CD4-positive, alpha-beta memory T cell (primary cell): Measurements from ENCODE around the gene PRRT1. TPM values are rescaled to one million over a fixed set of nuclear protein-coding genes. Genes with fewer than 3 reads are reported as not detected.

Source experiments
- CTCF ChIA-PET: fragments of 350-600 bp; sonication (Branson Sonifier 250); formaldehyde crosslinking; loops from one replicate; lab custom pipeline; 2021; ENCODE audit warnings: inconsistent platforms; ENCODE audit not compliant: partially characterized antibody; lab: Charles Lee
- POLR2A ChIA-PET: fragments of 350-600 bp; sonication (Branson Sonifier 250); formaldehyde crosslinking; loops from one replicate; lab custom pipeline; 2021; ENCODE audit not compliant: partially characterized antibody; lab: Charles Lee
- DNase-seq, 5 donors: peaks; one replicate each; pipeline versions ENCODE4 v3.0.0 to v3.0.0-alpha.2; 2020 to 2022; ENCODE audit warnings: mixed read lengths in 1 of 5
- H3K27ac ChIP-seq: one replicate; pipeline ENCODE4 v1.7.0; 2013; ENCODE audit warnings: low read depth, low read length
- H3K27me3 ChIP-seq: 2 replicates; pipeline ENCODE4 v1.7.0; 2013; ENCODE audit warnings: mild to moderate bottlenecking, low read length, moderate library complexity; ENCODE audit not compliant: insufficient read depth
- H3K36me3 ChIP-seq: 2 replicates; pipeline ENCODE4 v1.7.0; 2013; ENCODE audit warnings: mild to moderate bottlenecking, low read length, moderate library complexity; ENCODE audit not compliant: insufficient read depth
- H3K4me1 ChIP-seq: 2 replicates; pipeline ENCODE4 v1.7.0; 2013; ENCODE audit warnings: mild to moderate bottlenecking, low read length, moderate library complexity; ENCODE audit not compliant: insufficient read depth
- H3K4me3 ChIP-seq, 2 donors: one replicate each; pipeline ENCODE4 v1.7.0; 2013; ENCODE audit warnings: low read length in 2 of 2, mild to moderate bottlenecking in 1 of 2
- H3K9me3 ChIP-seq, 2 donors: one replicate each; pipeline ENCODE4 v1.7.0; 2013; ENCODE audit warnings: low read length in 2 of 2, control low read depth in 1 of 2; ENCODE audit not compliant: control insufficient read depth in 1 of 2
- H3K27ac Mint-ChIP-seq, 7 donors: one replicate each; pipeline ENCODE4 v1.8.0; 2020 to 2021; ENCODE audit warnings: mixed read lengths in 7 of 7, mild to moderate bottlenecking in 6 of 7, inconsistent platforms in 3 of 7, moderate library complexity in 3 of 7
- H3K27me3 Mint-ChIP-seq, 2 donors: one replicate each; pipeline ENCODE4 v1.8.0; 2020 to 2021; ENCODE audit warnings: mixed read lengths in 2 of 2
- H3K36me3 Mint-ChIP-seq, 2 donors: one replicate each; pipeline ENCODE4 v1.8.0; 2020 to 2021; ENCODE audit warnings: mixed read lengths in 2 of 2, inconsistent platforms in 1 of 2, mild to moderate bottlenecking in 1 of 2
- H3K4me1 Mint-ChIP-seq, 4 donors: one replicate each; pipeline ENCODE4 v1.8.0; 2020 to 2021; ENCODE audit warnings: mixed read lengths in 4 of 4, mild to moderate bottlenecking in 1 of 4
- H3K4me3 Mint-ChIP-seq, 8 donors: one replicate each; pipeline ENCODE4 v1.8.0; 2020 to 2021; ENCODE audit warnings: mixed read lengths in 8 of 8, mild to moderate bottlenecking in 7 of 8, moderate library complexity in 6 of 8, inconsistent platforms in 3 of 8
- H3K9me3 Mint-ChIP-seq, 8 donors: one replicate each; pipeline ENCODE4 v1.8.0; 2020 to 2021; ENCODE audit warnings: mixed read lengths in 8 of 8, mild to moderate bottlenecking in 5 of 8, inconsistent platforms in 3 of 8, moderate library complexity in 1 of 8
- intact Hi-C: fragments of 100-400 bp; cut with micrococcal nuclease; formaldehyde crosslinking; loops from one replicate; pipeline ENCODE4 v1.15.1; 2023
- polyA plus RNA-seq, 2 donors: library from polyadenylated mRNA; unstranded; fragments of 300-500 nt; fragmentation: Illumina TruSeq; gene quantifications; one replicate each; pipeline ENCODE4 v1.2.3, GENCODE V29; 2021
- total RNA-seq, 2 experiments: library from RNA; stranded (reverse); gene quantifications; one replicate each; pipeline ENCODE4 v1.2.3, GENCODE V29; 2021

The PRRT1 gene
- total and polyA plus RNA-seq, 4 experiments from 2014 or later = 0.60 to 1.9 (median 1.5) TPM; not detected in 1

DNA sequence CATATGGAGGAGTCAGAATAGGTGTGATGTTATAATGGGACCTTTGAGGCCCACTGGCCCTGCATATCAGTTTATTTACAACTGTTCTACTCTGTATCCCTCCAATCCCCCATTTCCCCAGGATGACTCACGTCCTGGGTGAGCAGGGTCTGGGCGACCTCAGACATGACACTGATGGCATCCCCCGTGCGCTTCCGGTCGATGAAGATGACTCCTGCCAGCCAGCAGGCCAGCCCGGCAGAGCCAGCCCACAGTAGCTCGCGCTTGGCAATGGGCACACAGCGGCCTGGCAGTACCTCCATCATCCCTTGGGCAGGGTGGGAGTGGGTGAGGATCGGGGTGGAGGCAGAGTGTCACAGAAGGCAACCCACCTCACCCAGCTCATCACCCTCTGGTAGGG is 18.6 kb upstream of the PRRT1 start:
- intact Hi-C loops = no loop called here
- Mint-ChIP-seq H3K36me3 (peaks cover 22 to 38% of the 10 kb centered on the region in 2 donors), H3K9me3 (no peaks in the 10 kb centered on the region), H3K4me3 (no peak overlapping the region), H3K4me1 (peaks cover 28 to 34% (median 29%) of the 10 kb centered on the region in 4 donors), H3K27ac (no peak overlapping the region), H3K27me3 (no peaks in the 10 kb centered on the region)
- peaks cover 14% of the 10 kb centered on the region for H3K36me3 ChIP-seq
- H3K27ac ChIP-seq = no peak overlapping the region
- ChIA-PET POLR2A (interaction anchor here (1.3 to 1.6 kb wide), 2 partner anchors 40 to 42 kb away, joined by 3 to 4 read pairs; partner anchors contain the start of genes ATF6B and FKBPL), CTCF (interaction anchor here (0.9 kb wide), 1 partner anchor 52 kb away, joined by 3 read pairs; no protein-coding TSS in a partner anchor)
- no peak for DNase-seq
- no peaks in the 10 kb centered on the region for H3K9me3 ChIP-seq
- peaks cover 28% of the 10 kb centered on the region for H3K4me1 ChIP-seq
- no peaks in the 10 kb centered on the region for H3K27me3 ChIP-seq
- no peak overlapping the region for H3K4me3 ChIP-seq

DNA sequence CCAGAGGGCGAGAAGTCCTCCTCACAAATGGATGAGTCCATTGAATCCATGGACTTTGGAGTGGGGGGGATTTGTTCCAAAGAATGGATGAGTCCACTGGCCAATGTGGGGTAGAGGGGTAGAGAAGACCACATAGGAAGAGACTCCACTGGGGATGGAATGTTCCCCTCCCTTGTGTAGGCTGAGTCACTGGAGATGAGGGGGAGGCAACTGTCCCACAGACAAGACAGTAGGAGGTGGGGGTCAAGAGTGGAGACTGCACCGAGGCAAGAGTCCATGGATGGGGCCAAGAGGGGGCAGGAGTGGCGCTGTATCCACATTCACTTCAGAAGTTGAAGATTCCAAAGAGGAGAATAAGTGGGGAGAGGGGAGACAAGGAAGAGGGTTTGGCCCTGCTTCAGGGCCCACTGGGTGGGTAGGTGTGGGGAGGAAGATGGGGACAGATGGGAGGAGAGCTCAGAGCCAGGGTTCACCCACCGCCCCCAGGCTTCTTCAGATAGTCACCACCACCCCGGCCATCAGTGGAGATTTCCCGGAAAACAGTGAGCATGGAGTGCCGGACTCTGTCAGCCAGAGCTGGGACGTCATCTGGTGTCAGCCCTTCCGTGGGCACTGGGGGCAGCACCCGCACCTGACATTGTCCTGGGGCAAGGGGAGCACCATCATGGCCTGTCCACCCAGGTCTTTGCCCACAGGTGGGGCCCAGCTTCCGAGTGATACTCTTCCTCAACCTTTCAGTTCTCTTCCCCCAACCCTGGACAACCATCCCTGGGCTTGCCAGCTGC is 17.3 kb upstream of the PRRT1 start:
- no peak for DNase-seq
- peak overlapping the region in 1 of 7 donors; percentile 36 for H3K27ac Mint-ChIP-seq
- Histone ChIP-seq H3K27me3 (no peaks in the 10 kb centered on the region), H3K4me3 (no peak overlapping the region), H3K4me1 (peaks cover 15% of the 10 kb centered on the region), H3K27ac (no peak overlapping the region), H3K36me3 (peaks cover 14% of the 10 kb centered on the region), H3K9me3 (no peaks in the 10 kb centered on the region)
- POLR2A ChIA-PET = interaction anchor here (1.4 to 1.6 kb wide), 2 partner anchors 27 to 41 kb away, joined by 4 to 7 read pairs; partner anchors contain the start of gene ATF6B
- CTCF ChIA-PET = interaction anchor here (1.4 kb wide), 1 partner anchor 14 kb away, joined by 3 read pairs; no protein-coding TSS in a partner anchor
- no peaks in the 10 kb centered on the region for H3K9me3 Mint-ChIP-seq
- intact Hi-C loops = no loop called here
- H3K27me3 Mint-ChIP-seq = no peaks in the 10 kb centered on the region
- no peak overlapping the region for H3K4me3 Mint-ChIP-seq
- peaks cover 16 to 21% (median 19%) of the 10 kb centered on the region in 4 donors for H3K4me1 Mint-ChIP-seq
- peaks cover 22 to 40% of the 10 kb centered on the region in 2 donors for H3K36me3 Mint-ChIP-seq

DNA sequence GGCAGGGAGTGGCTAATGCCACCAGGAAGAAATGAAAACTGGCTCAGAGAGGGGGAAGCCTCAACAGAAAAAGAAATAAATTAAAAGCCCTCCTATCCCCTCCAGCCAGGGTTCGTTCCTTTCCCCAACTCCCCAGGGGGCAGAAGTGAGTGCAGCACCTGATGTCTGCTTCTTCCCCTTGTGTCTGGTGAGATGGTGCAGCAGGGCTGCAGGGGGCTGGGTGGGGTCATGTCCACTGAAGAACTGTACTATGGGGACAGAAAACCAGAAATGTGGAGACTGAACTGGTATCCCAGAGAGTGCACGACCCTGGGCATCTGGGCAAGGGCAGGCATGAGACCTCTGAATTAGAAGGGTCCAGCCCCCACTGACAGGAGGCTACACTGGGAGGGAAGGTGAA is 16.6 kb upstream of the PRRT1 start:
- Mint-ChIP-seq H3K4me1 (peaks cover 10 to 15% (median 12%) of the 10 kb centered on the region in 4 donors), H3K9me3 (no peaks in the 10 kb centered on the region), H3K27ac (peak overlapping the region in 2 of 7 donors; percentile 35 to 77), H3K27me3 (no peaks in the 10 kb centered on the region), H3K36me3 (peaks cover 22 to 40% of the 10 kb centered on the region in 2 donors), H3K4me3 (no peak overlapping the region)
- Histone ChIP-seq H3K36me3 (peaks cover 14% of the 10 kb centered on the region), H3K4me3 (no peak overlapping the region), H3K9me3 (no peaks in the 10 kb centered on the region), H3K27me3 (no peaks in the 10 kb centered on the region), H3K4me1 (peaks cover 9% of the 10 kb centered on the region), H3K27ac (no peak overlapping the region)
- intact Hi-C loops = no loop called here
- POLR2A ChIA-PET = interaction anchor here (1.2 kb wide), 1 partner anchor 8 kb away, joined by 4 read pairs; no protein-coding TSS in a partner anchor
- no peak for DNase-seq
- CTCF ChIA-PET = no interaction called here

DNA sequence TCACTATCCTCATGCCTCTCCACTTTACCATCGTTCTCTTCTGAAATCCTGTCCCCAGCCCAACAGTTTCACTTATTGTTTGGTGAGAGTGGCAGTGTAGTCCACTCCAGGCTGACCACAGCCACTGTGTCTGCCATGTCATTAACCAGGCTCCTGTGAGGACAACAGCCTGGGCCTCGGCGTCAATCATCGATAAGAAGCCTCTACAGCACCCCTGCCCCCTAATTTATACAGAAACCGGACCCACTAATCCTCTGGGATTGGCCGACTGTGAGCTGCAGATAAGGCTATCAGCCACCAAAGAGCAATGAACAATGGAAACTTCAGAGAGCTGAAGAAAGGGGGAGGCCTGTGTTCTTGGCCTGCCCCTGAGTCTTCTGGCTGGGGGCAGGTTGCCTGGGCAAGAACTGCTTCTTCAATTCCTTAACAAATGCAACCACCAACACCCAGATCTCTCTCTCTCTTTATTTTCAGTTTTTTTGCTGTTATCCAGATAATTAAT is 16.1 kb upstream of the PRRT1 start:
- Mint-ChIP-seq H3K27ac (peak overlapping the region in 2 of 7 donors; percentile 57 to 72), H3K36me3 (peaks cover 25 to 40% of the 10 kb centered on the region in 2 donors), H3K4me1 (peaks cover 4 to 9% (median 7%) of the 10 kb centered on the region in 4 donors), H3K4me3 (no peak overlapping the region), H3K9me3 (no peaks in the 10 kb centered on the region), H3K27me3 (no peaks in the 10 kb centered on the region)
- no peak for DNase-seq
- Histone ChIP-seq H3K4me1 (peaks cover 4% of the 10 kb centered on the region), H3K27ac (no peak overlapping the region), H3K4me3 (no peak overlapping the region), H3K9me3 (no peaks in the 10 kb centered on the region), H3K36me3 (peaks cover 14% of the 10 kb centered on the region), H3K27me3 (no peaks in the 10 kb centered on the region)
- CTCF ChIA-PET = no interaction called here
- POLR2A ChIA-PET = interaction anchor here (1.2 kb wide), 1 partner anchor 9 kb away, joined by 4 read pairs; no protein-coding TSS in a partner anchor
- intact Hi-C loops = no loop called here

DNA sequence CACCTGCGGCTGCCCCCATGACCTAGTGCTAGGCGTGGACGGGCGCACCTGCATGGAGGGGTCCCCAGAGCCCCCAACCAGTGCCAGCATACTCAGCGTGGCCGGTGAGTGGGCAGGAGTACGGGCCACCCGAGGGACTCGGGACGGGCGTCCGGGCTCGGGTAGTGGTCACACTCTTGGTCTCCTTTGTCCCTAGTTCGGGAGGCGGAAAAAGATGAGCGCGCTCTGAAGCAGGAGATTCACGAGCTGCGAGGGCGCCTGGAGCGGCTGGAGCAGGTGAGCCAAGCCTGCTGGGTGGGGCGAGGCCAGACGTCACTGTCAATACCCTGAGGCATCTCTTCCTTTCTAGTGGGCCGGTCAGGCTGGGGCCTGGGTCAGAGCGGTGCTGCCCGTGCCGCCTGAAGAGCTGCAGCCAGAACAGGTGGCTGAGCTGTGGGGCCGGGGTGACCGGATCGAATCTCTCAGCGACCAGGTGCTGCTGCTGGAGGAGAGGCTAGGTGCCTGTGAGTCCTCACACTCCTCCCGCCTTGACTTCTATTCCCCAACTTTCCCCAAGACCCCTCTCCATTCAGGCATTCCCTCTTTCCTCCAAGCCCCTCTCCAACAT is 15.5 kb upstream of the PRRT1 start:
- Histone ChIP-seq H3K27ac (no peak overlapping the region), H3K36me3 (peaks cover 14% of the 10 kb centered on the region), H3K4me1 (no peaks in the 10 kb centered on the region), H3K27me3 (no peaks in the 10 kb centered on the region), H3K4me3 (no peak overlapping the region), H3K9me3 (no peaks in the 10 kb centered on the region)
- ChIA-PET CTCF (no interaction called here), POLR2A (interaction anchor here (1.2 kb wide), 1 partner anchor 10 kb away, joined by 4 read pairs; no protein-coding TSS in a partner anchor)
- Mint-ChIP-seq H3K36me3 (peaks cover 29 to 41% of the 10 kb centered on the region in 2 donors), H3K27me3 (no peaks in the 10 kb centered on the region), H3K27ac (peak overlapping the region in 1 of 7 donors; percentile 72), H3K9me3 (no peaks in the 10 kb centered on the region), H3K4me3 (no peak overlapping the region), H3K4me1 (peaks cover 0 to 6% (median 4%) of the 10 kb centered on the region in 4 donors)
- intact Hi-C loops = no loop called here
- no peak for DNase-seq

DNA sequence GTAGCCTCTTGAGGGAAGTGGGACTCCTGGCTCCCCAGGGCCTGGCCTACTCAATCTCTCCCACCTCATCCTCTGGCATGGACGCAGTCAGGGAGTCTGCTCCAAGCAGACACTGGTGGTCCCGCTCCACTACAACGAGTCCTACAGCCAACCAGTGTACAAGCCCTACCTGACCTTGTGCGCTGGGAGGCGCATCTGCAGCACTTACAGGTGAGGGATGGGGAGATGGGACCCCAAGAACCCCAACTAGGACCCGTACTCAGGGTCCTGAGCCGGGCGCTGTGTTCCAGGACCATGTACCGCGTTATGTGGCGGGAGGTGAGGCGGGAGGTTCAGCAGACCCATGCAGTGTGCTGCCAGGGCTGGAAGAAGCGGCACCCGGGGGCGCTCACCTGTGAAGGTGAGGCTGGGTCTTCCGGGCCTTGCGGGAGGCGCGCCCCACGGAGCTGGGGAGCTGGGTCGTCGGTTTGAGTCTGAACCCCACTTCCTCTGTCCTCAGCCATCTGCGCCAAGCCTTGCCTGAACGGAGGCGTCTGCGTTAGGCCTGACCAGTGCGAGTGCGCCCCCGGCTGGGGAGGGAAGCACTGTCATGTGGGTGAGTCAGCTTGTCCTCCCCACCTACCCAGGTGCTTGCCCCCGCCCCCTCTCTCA is 14.8 kb upstream of the PRRT1 start:
- peaks cover 29 to 41% of the 10 kb centered on the region in 2 donors for H3K36me3 Mint-ChIP-seq
- no peaks in the 10 kb centered on the region for H3K4me1 ChIP-seq
- no peaks in the 10 kb centered on the region for H3K9me3 Mint-ChIP-seq
- no peaks in the 10 kb centered on the region for H3K9me3 ChIP-seq
- POLR2A ChIA-PET = no interaction called here
- H3K36me3 ChIP-seq = peaks cover 14% of the 10 kb centered on the region
- DNase-seq = no peak
- H3K27me3 Mint-ChIP-seq = no peaks in the 10 kb centered on the region
- intact Hi-C loops = no loop called here
- peaks cover 0 to 6% (median 4%) of the 10 kb centered on the region in 4 donors for H3K4me1 Mint-ChIP-seq
- CTCF ChIA-PET = no interaction called here
- no peak overlapping the region for H3K27ac Mint-ChIP-seq
- H3K4me3 Mint-ChIP-seq = no peak overlapping the region
- no peaks in the 10 kb centered on the region for H3K27me3 ChIP-seq
- no peak overlapping the region for H3K4me3 ChIP-seq
- no peak overlapping the region for H3K27ac ChIP-seq
